Loucy (cell line): ENCODE results near the gene NRIP2.

Experiments
- H2AFZ ChIP-seq: fragments of 200-600 bp; sonication (generic); 2 replicates; pipeline ENCODE4 v1.6.0; 2016; ENCODE audit warnings: antibody characterized with exemption, mild to moderate bottlenecking, low read length, moderate library complexity
- H3F3A ChIP-seq: fragments of 200-600 bp; 2 replicates; pipeline ENCODE4 v1.6.0; 2016; ENCODE audit warnings: antibody characterized with exemption, low read depth, mild to moderate bottlenecking
- H3K27me3 ChIP-seq: fragments of 200-600 bp; sonication (generic); 2 replicates; pipeline ENCODE4 v1.6.1; 2014; ENCODE audit warnings: low read length, mild to moderate bottlenecking; ENCODE audit not compliant: insufficient read depth, poor library complexity, severe bottlenecking
- H3K36me3 ChIP-seq: fragments of 200-600 bp; sonication (generic); 2 replicates; pipeline ENCODE4 v1.6.1; 2016; ENCODE audit warnings: low read length; ENCODE audit not compliant: insufficient read depth
- H3K4me1 ChIP-seq: fragments of 200-600 bp; sonication (generic); 2 replicates; pipeline ENCODE4 v1.5.1; 2014; ENCODE audit warnings: low read length, mild to moderate bottlenecking; ENCODE audit not compliant: insufficient read depth, poor library complexity, severe bottlenecking
- H3K4me2 ChIP-seq: fragments of 200-600 bp; sonication (generic); 2 replicates; pipeline ENCODE4 v1.6.0; 2014; ENCODE audit warnings: antibody characterized with exemption, low read length, low read depth, mild to moderate bottlenecking; ENCODE audit not compliant: poor library complexity, severe bottlenecking
- H3K4me3 ChIP-seq: fragments of 200-600 bp; sonication (generic); 2 replicates; pipeline ENCODE4 v1.5.1; 2014; ENCODE audit warnings: low read length, mild to moderate bottlenecking, mixed read lengths; ENCODE audit not compliant: poor library complexity, severe bottlenecking
- H3K79me2 ChIP-seq: fragments of 200-600 bp; sonication (generic); 2 replicates; pipeline ENCODE4 v1.6.1; 2014; ENCODE audit warnings: low read length; ENCODE audit not compliant: insufficient read depth
- H3K9ac ChIP-seq: fragments of 200-600 bp; sonication (generic); 2 replicates; pipeline ENCODE4 v1.6.0; 2014; ENCODE audit warnings: mild to moderate bottlenecking, low read depth, low read length, moderate library complexity; ENCODE audit not compliant: poor library complexity, severe bottlenecking
- H3K9me2 ChIP-seq: fragments of 200-600 bp; sonication (generic); replicated peaks from 2 replicates; pipeline ENCODE4 v1.6.1; 2016; ENCODE audit warnings: low read depth, low read length, mixed read lengths
- H3K9me3 ChIP-seq: fragments of 200-600 bp; sonication (generic); 2 replicates; pipeline ENCODE4 v1.6.1; 2014; ENCODE audit warnings: mild to moderate bottlenecking, antibody characterized with exemption, low read length, low read depth; ENCODE audit not compliant: insufficient read depth
- H4K20me1 ChIP-seq: fragments of 200-600 bp; sonication (generic); 2 replicates; pipeline ENCODE4 v1.6.0; 2014; ENCODE audit warnings: antibody characterized with exemption, low read length, mild to moderate bottlenecking; ENCODE audit not compliant: insufficient read depth, poor library complexity, severe bottlenecking
- EZH2phosphoT487 ChIP-seq: fragments of 200-600 bp; IDR thresholded peaks from 2 replicates; pipeline ENCODE4 v1.6.1; 2018; ENCODE audit warnings: antibody characterized with exemption, mild to moderate bottlenecking, moderate library complexity, borderline replicate concordance
- TF ChIP-seq, protein P1 (sequence below): fragments of 200-600 bp; sonication (generic); conservative IDR thresholded peaks from 2 replicates; pipeline ENCODE4 v1.5.1; 2014; ENCODE audit warnings: mild to moderate bottlenecking, antibody characterized with exemption, low read length

NRIP2 gene

DNA sequence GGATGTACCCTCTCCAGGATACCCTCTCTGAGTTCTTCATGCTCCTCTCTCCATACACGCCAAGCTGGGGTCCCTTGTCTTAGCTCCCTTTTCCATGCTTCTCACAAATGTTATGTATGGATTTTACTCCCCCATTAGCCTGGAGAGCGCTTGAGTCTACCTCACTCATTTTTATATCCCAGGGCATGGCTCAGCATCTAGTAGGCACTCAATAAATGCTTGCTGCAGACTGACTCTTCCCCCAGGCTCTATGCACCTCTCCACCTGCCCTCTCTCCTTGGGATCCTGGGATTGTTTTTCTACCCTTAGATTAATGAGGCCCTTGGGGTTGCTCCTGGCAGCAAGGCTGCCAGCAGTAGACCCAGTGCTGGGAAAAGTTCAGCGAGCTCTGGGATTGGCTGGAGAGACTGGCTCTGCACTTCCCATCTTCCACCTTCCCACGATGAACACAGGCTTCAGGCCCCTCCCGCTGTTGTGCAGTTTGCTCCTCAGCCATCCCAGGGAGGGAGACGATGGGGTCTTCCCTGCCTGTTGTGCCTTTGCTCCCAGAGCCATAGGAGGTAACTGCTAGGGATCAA, 2.2 kb downstream of the NRIP2 start:
- no peak overlapping the region for H3K9ac ChIP-seq
- H3K4me1 ChIP-seq = no peaks in the 10 kb centered on the region
- H3K4me2 ChIP-seq = no peak overlapping the region
- no peak overlapping the region for H3K4me3 ChIP-seq
- H2AFZ ChIP-seq = no peak overlapping the region
- H3K79me2 ChIP-seq = no peaks in the 10 kb centered on the region
- no peak for TF ChIP-seq EZH2phosphoT487
- TF ChIP-seq, protein P1, sequence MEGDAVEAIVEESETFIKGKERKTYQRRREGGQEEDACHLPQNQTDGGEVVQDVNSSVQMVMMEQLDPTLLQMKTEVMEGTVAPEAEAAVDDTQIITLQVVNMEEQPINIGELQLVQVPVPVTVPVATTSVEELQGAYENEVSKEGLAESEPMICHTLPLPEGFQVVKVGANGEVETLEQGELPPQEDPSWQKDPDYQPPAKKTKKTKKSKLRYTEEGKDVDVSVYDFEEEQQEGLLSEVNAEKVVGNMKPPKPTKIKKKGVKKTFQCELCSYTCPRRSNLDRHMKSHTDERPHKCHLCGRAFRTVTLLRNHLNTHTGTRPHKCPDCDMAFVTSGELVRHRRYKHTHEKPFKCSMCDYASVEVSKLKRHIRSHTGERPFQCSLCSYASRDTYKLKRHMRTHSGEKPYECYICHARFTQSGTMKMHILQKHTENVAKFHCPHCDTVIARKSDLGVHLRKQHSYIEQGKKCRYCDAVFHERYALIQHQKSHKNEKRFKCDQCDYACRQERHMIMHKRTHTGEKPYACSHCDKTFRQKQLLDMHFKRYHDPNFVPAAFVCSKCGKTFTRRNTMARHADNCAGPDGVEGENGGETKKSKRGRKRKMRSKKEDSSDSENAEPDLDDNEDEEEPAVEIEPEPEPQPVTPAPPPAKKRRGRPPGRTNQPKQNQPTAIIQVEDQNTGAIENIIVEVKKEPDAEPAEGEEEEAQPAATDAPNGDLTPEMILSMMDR = no peak
- H3K9me2 ChIP-seq = no peaks in the 10 kb centered on the region
- no peaks in the 10 kb centered on the region for H3K36me3 ChIP-seq
- H3K27me3 ChIP-seq = no peaks in the 10 kb centered on the region
- no peaks in the 10 kb centered on the region for H4K20me1 ChIP-seq
- no peaks in the 10 kb centered on the region for H3K9me3 ChIP-seq
- no peaks in the 10 kb centered on the region for H3F3A ChIP-seq

DNA sequence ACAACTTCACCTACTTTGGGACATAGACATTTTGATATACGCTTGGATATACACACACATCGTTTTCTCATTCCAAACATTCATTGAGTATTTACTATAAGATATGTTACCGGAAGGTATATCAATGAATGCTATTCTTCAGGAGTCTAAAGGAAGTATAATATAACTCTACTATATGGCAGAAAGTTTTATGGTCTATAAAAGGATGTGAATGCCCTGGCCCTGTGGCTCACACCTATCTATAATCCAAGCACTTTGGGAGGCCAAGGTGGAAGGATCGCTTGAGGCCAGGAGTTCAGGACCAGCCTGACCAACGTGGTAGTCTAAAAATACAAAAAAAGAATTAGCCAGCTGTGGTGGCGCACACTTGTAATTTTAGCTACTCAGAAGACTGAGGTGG, 5.6 kb downstream of the NRIP2 start:
- no peak overlapping the region for H3K4me3 ChIP-seq
- H3K4me1 ChIP-seq = no peaks in the 10 kb centered on the region
- no peaks in the 10 kb centered on the region for H3K9me3 ChIP-seq
- H4K20me1 ChIP-seq = no peaks in the 10 kb centered on the region
- TF ChIP-seq, protein P1 = no peak
- no peak for TF ChIP-seq EZH2phosphoT487
- no peak overlapping the region for H3K4me2 ChIP-seq
- no peaks in the 10 kb centered on the region for H3F3A ChIP-seq
- H2AFZ ChIP-seq = no peak overlapping the region
- H3K27me3 ChIP-seq = no peaks in the 10 kb centered on the region
- peaks cover under 1% of the 10 kb centered on the region; the same call in 1 of the 2 replicates for H3K36me3 ChIP-seq
- no peaks in the 10 kb centered on the region for H3K79me2 ChIP-seq
- H3K9me2 ChIP-seq = no peaks in the 10 kb centered on the region
- no peak overlapping the region for H3K9ac ChIP-seq

DNA sequence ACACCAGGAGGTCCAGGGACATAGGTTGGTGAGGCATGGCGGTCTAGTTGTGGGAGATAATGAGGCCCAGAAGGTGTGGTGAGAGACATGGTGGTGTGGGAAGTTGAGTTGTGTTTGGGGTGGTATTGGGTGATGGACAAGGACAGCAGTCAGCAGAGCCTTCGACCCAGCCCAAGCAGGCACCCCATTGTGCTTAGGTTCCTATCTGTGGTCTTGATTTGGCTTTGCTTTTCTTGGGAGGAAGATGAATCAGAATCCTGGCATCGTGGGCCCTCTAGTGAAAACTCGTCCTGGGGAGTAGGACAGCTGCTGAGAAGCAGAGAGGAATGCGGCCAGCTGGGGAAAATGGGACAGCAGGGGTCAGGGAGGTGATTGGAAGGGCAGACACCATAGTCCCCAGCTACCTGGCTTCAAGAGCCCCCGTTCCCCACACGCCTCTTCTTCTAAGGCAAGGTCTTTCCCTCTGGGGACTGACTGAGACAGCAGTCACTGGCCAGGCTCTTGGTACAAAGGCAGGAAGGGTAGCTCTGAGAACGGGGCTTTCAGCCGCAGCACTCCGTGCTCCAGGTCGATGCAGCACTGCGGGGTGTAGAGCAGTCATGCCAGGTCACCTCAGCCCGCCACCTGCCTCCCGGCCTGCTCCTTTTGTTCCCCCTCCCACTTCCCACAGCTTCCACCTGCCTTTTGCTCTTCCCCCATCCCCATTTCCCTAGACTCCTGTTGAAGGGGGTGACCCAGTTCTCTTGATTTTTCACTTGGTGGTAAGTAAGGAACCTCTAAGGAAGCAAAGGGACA, 7.9 kb downstream of the NRIP2 start:
- H3K4me2 ChIP-seq = no peak overlapping the region
- no peaks in the 10 kb centered on the region for H3K9me3 ChIP-seq
- no peak overlapping the region for H3K4me3 ChIP-seq
- no peak overlapping the region for H3K9ac ChIP-seq
- no peaks in the 10 kb centered on the region for H3K79me2 ChIP-seq
- H3K27me3 ChIP-seq = no peaks in the 10 kb centered on the region
- H3K9me2 ChIP-seq = no peaks in the 10 kb centered on the region
- no peaks in the 10 kb centered on the region for H4K20me1 ChIP-seq
- no peaks in the 10 kb centered on the region for H3K4me1 ChIP-seq
- TF ChIP-seq, protein P1 = no peak
- no peak for TF ChIP-seq EZH2phosphoT487
- H3K36me3 ChIP-seq = peaks cover 9% of the 10 kb centered on the region; the same call in 1 of the 2 replicates
- no peak overlapping the region for H2AFZ ChIP-seq
- H3F3A ChIP-seq = no peaks in the 10 kb centered on the region
